ENCODE measurements around the gene SLC25A15. TPM values are rescaled to one million over a fixed set of nuclear protein-coding genes. Genes with fewer than 3 reads are reported as not detected.

The SLC25A15 gene
- 1 to 10 TPM; 3.7 to 5.1 TPM for total RNA-seq
- total RNA-seq, result 8.1 to 18.1 reads per million in 2 donors

- no peaks in the 10 kb centered on the region for H3K9me3 ChIP-seq (ENCODE audit: control insufficient read depth, low read length, poor library complexity, severe bottlenecking)
- DNase-seq (peak; percentile 54 to 70 (median 66)), ATAC-seq (peak; percentile 91)
- H3K36me3 Mint-ChIP-seq (ENCODE audit: low read depth), result no peaks in the 10 kb centered on the region
- H3K4me1 Mint-ChIP-seq, result peaks cover 3% of the 10 kb centered on the region
- H3K27ac Mint-ChIP-seq, result peak within 1 kb of the TSS; percentile 41
- H3K27me3 Mint-ChIP-seq, result no peaks in the 10 kb centered on the region
- H3K4me3 Mint-ChIP-seq, result peak within 1 kb of the TSS; percentile 69
Measured at GRCh38 chr13:40789275-40790153, at the start of gene SLC25A15. Gene SLC25A15 (plus strand): TSS chr13:40789611. CDS start chr13:40793227, 3,616 bp downstream.

GRCh38 chr13:40749327-40749726 is 40.1 kb upstream of the SLC25A15 start:
- H3K27ac Mint-ChIP-seq, result no peak overlapping the region
- no peak for DNase-seq

GRCh38 chr13:40755082-40755700 is 34.2 kb upstream of the SLC25A15 start:
- no peak overlapping the region for H3K27ac Mint-ChIP-seq
- no peak overlapping the region for H3K4me3 Mint-ChIP-seq
- no peaks in the 10 kb centered on the region for H3K27me3 Mint-ChIP-seq
- ATAC-seq, result no peak
- no peaks in the 10 kb centered on the region for H3K9me3 ChIP-seq (ENCODE audit: control insufficient read depth, low read length, poor library complexity, severe bottlenecking)
- no peak for DNase-seq
- peaks cover 5% of the 10 kb centered on the region for H3K4me1 Mint-ChIP-seq
- peaks cover 10% of the 10 kb centered on the region for H3K36me3 Mint-ChIP-seq (ENCODE audit: low read depth)

More at GRCh38 chr13:40749327-40749726, 40.1 kb upstream of the SLC25A15 start:
- peaks cover 2% of the 10 kb centered on the region for H3K4me1 Mint-ChIP-seq
- no peaks in the 10 kb centered on the region for H3K27me3 Mint-ChIP-seq
- peaks cover 3% of the 10 kb centered on the region for H3K36me3 Mint-ChIP-seq (ENCODE audit: low read depth)
- H3K4me3 Mint-ChIP-seq, result no peak overlapping the region
- no peaks in the 10 kb centered on the region for H3K9me3 ChIP-seq (ENCODE audit: control insufficient read depth, low read length, poor library complexity, severe bottlenecking)
- ATAC-seq, result no peak

GRCh38 chr13:40756042-40756441 is 33.4 kb upstream of the SLC25A15 start:
- H3K9me3 ChIP-seq (ENCODE audit: control insufficient read depth, low read length, poor library complexity, severe bottlenecking), result no peaks in the 10 kb centered on the region
- H3K27ac Mint-ChIP-seq, result no peak overlapping the region
- no peaks in the 10 kb centered on the region for H3K27me3 Mint-ChIP-seq
- no peak overlapping the region for H3K4me3 Mint-ChIP-seq
- no peak for DNase-seq
- no peak for ATAC-seq
- H3K4me1 Mint-ChIP-seq, result peaks cover 5% of the 10 kb centered on the region
- peaks cover 8% of the 10 kb centered on the region for H3K36me3 Mint-ChIP-seq (ENCODE audit: low read depth)

GRCh38 chr13:40758811-40759210 is 30.6 kb upstream of the SLC25A15 start:
- H3K4me1 Mint-ChIP-seq, result peaks cover 11% of the 10 kb centered on the region
- H3K9me3 ChIP-seq (ENCODE audit: control insufficient read depth, low read length, poor library complexity, severe bottlenecking), result no peaks in the 10 kb centered on the region
- peak overlapping the region; percentile 32 for H3K27ac Mint-ChIP-seq
- H3K27me3 Mint-ChIP-seq, result no peaks in the 10 kb centered on the region
- DNase-seq, result no peak
- ATAC-seq, result no peak
- H3K4me3 Mint-ChIP-seq, result no peak overlapping the region
- H3K36me3 Mint-ChIP-seq (ENCODE audit: low read depth), result peaks cover 7% of the 10 kb centered on the region

- Mint-ChIP-seq H3K27ac (peak overlapping the region; percentile 54), H3K4me3 (no peak overlapping the region), H3K27me3 (no peaks in the 10 kb centered on the region), H3K4me1 (peaks cover 15% of the 10 kb centered on the region), H3K36me3 (ENCODE audit: low read depth) (peaks cover 5% of the 10 kb centered on the region)
- H3K9me3 ChIP-seq (ENCODE audit: control insufficient read depth, low read length, poor library complexity, severe bottlenecking), result no peaks in the 10 kb centered on the region
- no peak for DNase-seq
- ATAC-seq, result no peak
Measured at GRCh38 chr13:40762849-40763248, 26.6 kb upstream of the SLC25A15 start.

- DNase-seq (peak in 1 of 3 donors; percentile 25), ATAC-seq (peak; percentile 93)
- Mint-ChIP-seq H3K4me1 (peaks cover 18% of the 10 kb centered on the region), H3K27ac (peak overlapping the region; percentile 72), H3K27me3 (no peaks in the 10 kb centered on the region), H3K4me3 (peak overlapping the region; percentile 21), H3K36me3 (ENCODE audit: low read depth) (no peaks in the 10 kb centered on the region)
- H3K9me3 ChIP-seq (ENCODE audit: control insufficient read depth, low read length, poor library complexity, severe bottlenecking), result no peaks in the 10 kb centered on the region
Measured at GRCh38 chr13:40764587-40765403, 24.6 kb upstream of the SLC25A15 start.

GRCh38 chr13:40765602-40766001 is 23.8 kb upstream of the SLC25A15 start:
- Mint-ChIP-seq H3K4me3 (no peak overlapping the region), H3K27me3 (no peaks in the 10 kb centered on the region), H3K4me1 (peaks cover 26% of the 10 kb centered on the region), H3K27ac (peak overlapping the region; percentile 72), H3K36me3 (ENCODE audit: low read depth) (no peaks in the 10 kb centered on the region)
- ATAC-seq (no peak), DNase-seq (no peak)
- no peaks in the 10 kb centered on the region for H3K9me3 ChIP-seq (ENCODE audit: control insufficient read depth, low read length, poor library complexity, severe bottlenecking)

- H3K36me3 Mint-ChIP-seq (ENCODE audit: low read depth), result no peaks in the 10 kb centered on the region
- peaks cover 17% of the 10 kb centered on the region for H3K4me1 Mint-ChIP-seq
- H3K4me3 Mint-ChIP-seq, result peak overlapping the region; percentile 95
- peak overlapping the region; percentile 95 for H3K27ac Mint-ChIP-seq
- no peaks in the 10 kb centered on the region for H3K27me3 Mint-ChIP-seq
- ATAC-seq (no peak), DNase-seq (no peak)
- no peaks in the 10 kb centered on the region for H3K9me3 ChIP-seq (ENCODE audit: control insufficient read depth, low read length, poor library complexity, severe bottlenecking)
Measured at GRCh38 chr13:40769970-40770369, 19.4 kb upstream of the SLC25A15 start.

- no peaks in the 10 kb centered on the region for H3K9me3 ChIP-seq (ENCODE audit: control insufficient read depth, low read length, poor library complexity, severe bottlenecking)
- Mint-ChIP-seq H3K4me3 (peak overlapping the region; percentile 95), H3K27ac (peak overlapping the region; percentile 95), H3K36me3 (ENCODE audit: low read depth) (no peaks in the 10 kb centered on the region), H3K27me3 (no peaks in the 10 kb centered on the region), H3K4me1 (peaks cover 19% of the 10 kb centered on the region)
- no peak for DNase-seq
- ATAC-seq, result no peak
Measured at GRCh38 chr13:40770609-40770933, 18.8 kb upstream of the SLC25A15 start.

GRCh38 chr13:40770934-40771618 is 18.3 kb upstream of the SLC25A15 start, which contains the start of gene MRPS31:
Gene MRPS31 (minus strand): TSS chr13:40771190. CDS start chr13:40771136, 54 bp downstream.
- no peaks in the 10 kb centered on the region for H3K9me3 ChIP-seq (ENCODE audit: control insufficient read depth, low read length, poor library complexity, severe bottlenecking)
- Mint-ChIP-seq H3K4me3 (peak within 1 kb of the TSS; percentile 95), H3K27ac (peak within 1 kb of the TSS; percentile 95), H3K27me3 (no peaks in the 10 kb centered on the region), H3K36me3 (ENCODE audit: low read depth) (no peaks in the 10 kb centered on the region), H3K4me1 (peaks cover 24% of the 10 kb centered on the region)
- peak; percentile 97 for ATAC-seq
- peak; percentile 87 to 93 (median 88) for DNase-seq

- no peaks in the 10 kb centered on the region for H3K9me3 ChIP-seq (ENCODE audit: control insufficient read depth, low read length, poor library complexity, severe bottlenecking)
- Mint-ChIP-seq H3K27ac (no peak overlapping the region), H3K4me1 (peaks cover 42% of the 10 kb centered on the region), H3K4me3 (no peak overlapping the region), H3K36me3 (ENCODE audit: low read depth) (no peaks in the 10 kb centered on the region), H3K27me3 (no peaks in the 10 kb centered on the region)
- DNase-seq (no peak), ATAC-seq (no peak)
Measured at GRCh38 chr13:40772765-40773473, 16.5 kb upstream of the SLC25A15 start.
